Measurements from ENCODE around the gene LRPPRC.

DNA sequence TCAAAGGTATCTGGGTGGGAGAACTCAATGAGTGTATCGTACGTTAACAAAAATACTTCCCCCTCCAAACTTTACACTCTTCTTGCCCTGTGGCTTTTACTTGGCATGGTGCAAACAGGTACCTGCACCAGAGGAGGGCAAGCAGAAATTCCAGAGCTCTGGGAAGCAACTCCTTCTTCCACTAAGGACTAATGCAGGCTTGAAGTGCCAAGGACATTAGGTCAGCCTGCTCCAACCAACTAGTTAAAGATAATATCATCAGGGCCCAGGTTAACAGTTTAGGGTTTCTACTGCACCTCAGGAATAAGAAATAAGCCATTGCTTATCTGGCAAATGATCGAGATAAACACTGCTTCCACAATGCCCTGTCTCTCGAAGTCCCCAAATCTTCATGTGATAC lies 70.4 kb downstream of the LRPPRC start:
- TF ChIP-seq, protein P1, sequence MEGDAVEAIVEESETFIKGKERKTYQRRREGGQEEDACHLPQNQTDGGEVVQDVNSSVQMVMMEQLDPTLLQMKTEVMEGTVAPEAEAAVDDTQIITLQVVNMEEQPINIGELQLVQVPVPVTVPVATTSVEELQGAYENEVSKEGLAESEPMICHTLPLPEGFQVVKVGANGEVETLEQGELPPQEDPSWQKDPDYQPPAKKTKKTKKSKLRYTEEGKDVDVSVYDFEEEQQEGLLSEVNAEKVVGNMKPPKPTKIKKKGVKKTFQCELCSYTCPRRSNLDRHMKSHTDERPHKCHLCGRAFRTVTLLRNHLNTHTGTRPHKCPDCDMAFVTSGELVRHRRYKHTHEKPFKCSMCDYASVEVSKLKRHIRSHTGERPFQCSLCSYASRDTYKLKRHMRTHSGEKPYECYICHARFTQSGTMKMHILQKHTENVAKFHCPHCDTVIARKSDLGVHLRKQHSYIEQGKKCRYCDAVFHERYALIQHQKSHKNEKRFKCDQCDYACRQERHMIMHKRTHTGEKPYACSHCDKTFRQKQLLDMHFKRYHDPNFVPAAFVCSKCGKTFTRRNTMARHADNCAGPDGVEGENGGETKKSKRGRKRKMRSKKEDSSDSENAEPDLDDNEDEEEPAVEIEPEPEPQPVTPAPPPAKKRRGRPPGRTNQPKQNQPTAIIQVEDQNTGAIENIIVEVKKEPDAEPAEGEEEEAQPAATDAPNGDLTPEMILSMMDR (IDR thresholded peaks at IDR 0.05; ENCODE audit: insufficient read depth, low read length): no peak
- TF ChIP-seq POLR2AphosphoS5 (IDR thresholded peaks at IDR 0.05; ENCODE audit: low read depth) (no peak), GABPA (IDR thresholded peaks at IDR 0.05; ENCODE audit: low read depth) (no peak)
- TF ChIP-seq, protein P2, sequence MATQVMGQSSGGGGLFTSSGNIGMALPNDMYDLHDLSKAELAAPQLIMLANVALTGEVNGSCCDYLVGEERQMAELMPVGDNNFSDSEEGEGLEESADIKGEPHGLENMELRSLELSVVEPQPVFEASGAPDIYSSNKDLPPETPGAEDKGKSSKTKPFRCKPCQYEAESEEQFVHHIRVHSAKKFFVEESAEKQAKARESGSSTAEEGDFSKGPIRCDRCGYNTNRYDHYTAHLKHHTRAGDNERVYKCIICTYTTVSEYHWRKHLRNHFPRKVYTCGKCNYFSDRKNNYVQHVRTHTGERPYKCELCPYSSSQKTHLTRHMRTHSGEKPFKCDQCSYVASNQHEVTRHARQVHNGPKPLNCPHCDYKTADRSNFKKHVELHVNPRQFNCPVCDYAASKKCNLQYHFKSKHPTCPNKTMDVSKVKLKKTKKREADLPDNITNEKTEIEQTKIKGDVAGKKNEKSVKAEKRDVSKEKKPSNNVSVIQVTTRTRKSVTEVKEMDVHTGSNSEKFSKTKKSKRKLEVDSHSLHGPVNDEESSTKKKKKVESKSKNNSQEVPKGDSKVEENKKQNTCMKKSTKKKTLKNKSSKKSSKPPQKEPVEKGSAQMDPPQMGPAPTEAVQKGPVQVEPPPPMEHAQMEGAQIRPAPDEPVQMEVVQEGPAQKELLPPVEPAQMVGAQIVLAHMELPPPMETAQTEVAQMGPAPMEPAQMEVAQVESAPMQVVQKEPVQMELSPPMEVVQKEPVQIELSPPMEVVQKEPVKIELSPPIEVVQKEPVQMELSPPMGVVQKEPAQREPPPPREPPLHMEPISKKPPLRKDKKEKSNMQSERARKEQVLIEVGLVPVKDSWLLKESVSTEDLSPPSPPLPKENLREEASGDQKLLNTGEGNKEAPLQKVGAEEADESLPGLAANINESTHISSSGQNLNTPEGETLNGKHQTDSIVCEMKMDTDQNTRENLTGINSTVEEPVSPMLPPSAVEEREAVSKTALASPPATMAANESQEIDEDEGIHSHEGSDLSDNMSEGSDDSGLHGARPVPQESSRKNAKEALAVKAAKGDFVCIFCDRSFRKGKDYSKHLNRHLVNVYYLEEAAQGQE (IDR thresholded peaks at IDR 0.05; ENCODE audit: insufficient replicate concordance, low read depth): no peak
